CD4-positive, alpha-beta T cell treated with Interleukin-10 for 1 hour (primary cell): ENCODE measurements around the gene KLK7.

Experiments used
- DNase-seq: peaks from one replicate; pipeline ENCODE4 v3.0.0-alpha.2; 2020

Gene KLK7

GRCh38 chr19:50983625-50984292, at the start of gene KLK7:
Gene KLK7, minus strand, starts transcription at chr19:50983917. Its CDS starts 1,518 bp downstream, at chr19:50982399.
- no peak for DNase-seq

GRCh38 chr19:51031880-51032225, 48.1 kb upstream of the KLK7 start:
- DNase-seq: no peak

GRCh38 chr19:51031220-51031879, 47.6 kb upstream of the KLK7 start:
- no peak for DNase-seq

- DNase-seq: no peak
These were observed 46.9 kb upstream of the KLK7 start for GRCh38 chr19:51030631-51031030.

- no peak for DNase-seq
These were observed 46.0 kb upstream of the KLK7 start for GRCh38 chr19:51029718-51030117.

GRCh38 chr19:51027873-51028272, 44.2 kb upstream of the KLK7 start:
- DNase-seq: no peak

GRCh38 chr19:51027126-51027806, 43.5 kb upstream of the KLK7 start:
- no peak for DNase-seq

- no peak for DNase-seq
These were observed 42.8 kb upstream of the KLK7 start, which contains the start of gene KLK11 for GRCh38 chr19:51026554-51026831. Gene KLK11, minus strand, starts transcription at chr19:51026616. Its CDS starts 985 bp downstream, at chr19:51025631.

- no peak for DNase-seq
These were observed 42.3 kb upstream of the KLK7 start for GRCh38 chr19:51025809-51026553.

- DNase-seq: no peak
These were observed 41.7 kb upstream of the KLK7 start for GRCh38 chr19:51025401-51025800.

- no peak for DNase-seq
These were observed 41.2 kb upstream of the KLK7 start for GRCh38 chr19:51024924-51025323.

- DNase-seq: no peak
These were observed 40.2 kb upstream of the KLK7 start for GRCh38 chr19:51023946-51024345.

GRCh38 chr19:51022526-51022925, 38.8 kb upstream of the KLK7 start:
- DNase-seq: no peak

GRCh38 chr19:51020988-51021651, 37.4 kb upstream of the KLK7 start:
- peak; percentile 24 for DNase-seq

GRCh38 chr19:51019544-51019925, 35.8 kb upstream of the KLK7 start, which contains the start of gene KLK10:
Gene KLK10, minus strand, starts transcription at chr19:51019709. Its CDS starts 579 bp downstream, at chr19:51019130.
- no peak for DNase-seq

- no peak for DNase-seq
These were observed 35.2 kb upstream of the KLK7 start for GRCh38 chr19:51018745-51019543.

- peak; percentile 53 for DNase-seq
These were observed 33.3 kb upstream of the KLK7 start for GRCh38 chr19:51016798-51017683.

- DNase-seq: no peak
These were observed 32.1 kb upstream of the KLK7 start for GRCh38 chr19:51015691-51016267.

- no peak for DNase-seq
These were observed 30.5 kb upstream of the KLK7 start for GRCh38 chr19:51014242-51014641.

GRCh38 chr19:51012661-51013190, 29.0 kb upstream of the KLK7 start:
- DNase-seq: no peak
